ENCODE measurements around the gene TRAF3.
"Not testable (repeated sequence)": the region's sequence is repeated elsewhere in the genome, so short reads cannot be mapped to it uniquely, and the experiment has no call there.

Gene TRAF3

GRCh38 chr14:102870994-102871831 lies 94.0 kb downstream of the TRAF3 start:
- no peak for TF ChIP-seq Cebpa-rat (IDR thresholded peaks at IDR 0.05)
- no peak overlapping the region for H3K9ac ChIP-seq
- no peaks in the 10 kb centered on the region for H3K27me3 ChIP-seq
- H3K27ac ChIP-seq: no peak overlapping the region
- H3K36me3 ChIP-seq: peaks cover 62 to 74% (median 69%) of the 10 kb centered on the region in 11 experiments
- peaks cover 0 to 30% (median 5%) of the 10 kb centered on the region in 10 experiments; a peak in 9 of 20 replicates for H3K4me1 ChIP-seq
- H4K20me1 ChIP-seq: peaks cover 7 to 80% (median 44%) of the 10 kb centered on the region in 11 experiments; a peak in 17 of 22 replicates
- H3K4me3 ChIP-seq: no peak overlapping the region
- no peak overlapping the region for H3K4me2 ChIP-seq
- no peaks in the 10 kb centered on the region for H3K9me3 ChIP-seq (replicated peaks in 1 of 11)

- Histone ChIP-seq H3K27ac (no peak overlapping the region), H3K36me3 (peaks cover 70 to 82% (median 73%) of the 10 kb centered on the region in 11 experiments), H3K4me2 (no peak overlapping the region), H3K27me3 (no peaks in the 10 kb centered on the region), H3K9me3 (replicated peaks in 1 of 11) (no peaks in the 10 kb centered on the region), H3K9ac (no peak overlapping the region), H3K4me1 (peaks cover 0 to 30% (median 5%) of the 10 kb centered on the region in 10 experiments; a peak in 9 of 20 replicates), H4K20me1 (peaks cover 7 to 74% (median 39%) of the 10 kb centered on the region in 11 experiments; a peak in 17 of 22 replicates), H3K4me3 (no peak overlapping the region)
- TF ChIP-seq Cebpa-rat (IDR thresholded peaks at IDR 0.05): no peak
Observed at GRCh38 chr14:102872020-102872419, 94.8 kb downstream of the TRAF3 start.

- H3K27ac ChIP-seq: no peak overlapping the region
- peaks cover 0 to 22% (median 5%) of the 10 kb centered on the region in 10 experiments; a peak in 9 of 20 replicates for H3K4me1 ChIP-seq
- H3K4me2 ChIP-seq: no peak overlapping the region
- peaks cover 3 to 69% (median 28%) of the 10 kb centered on the region in 11 experiments; a peak in 17 of 22 replicates for H4K20me1 ChIP-seq
- H3K27me3 ChIP-seq: no peaks in the 10 kb centered on the region
- TF ChIP-seq Cebpa-rat (IDR thresholded peaks at IDR 0.05): no peak
- H3K36me3 ChIP-seq: peaks cover 78 to 89% (median 84%) of the 10 kb centered on the region in 11 experiments
- no peak overlapping the region for H3K4me3 ChIP-seq
- H3K9me3 ChIP-seq (replicated peaks in 1 of 11): no peaks in the 10 kb centered on the region
- no peak overlapping the region for H3K9ac ChIP-seq
Observed at GRCh38 chr14:102873131-102873530, 95.9 kb downstream of the TRAF3 start.

GRCh38 chr14:102873546-102874061 lies 96.4 kb downstream of the TRAF3 start:
- H3K9ac ChIP-seq: no peak overlapping the region
- H3K4me2 ChIP-seq: no peak overlapping the region
- peaks cover 0 to 65% (median 24%) of the 10 kb centered on the region in 11 experiments; a peak in 16 of 22 replicates for H4K20me1 ChIP-seq
- peaks cover 0 to 18% (median 5%) of the 10 kb centered on the region in 10 experiments; a peak in 9 of 20 replicates for H3K4me1 ChIP-seq
- H3K27me3 ChIP-seq: no peaks in the 10 kb centered on the region
- TF ChIP-seq Cebpa-rat (IDR thresholded peaks at IDR 0.05): no peak
- H3K4me3 ChIP-seq: no peak overlapping the region
- H3K36me3 ChIP-seq: peaks cover 83 to 93% (median 88%) of the 10 kb centered on the region in 11 experiments
- H3K27ac ChIP-seq: no peak overlapping the region
- no peaks in the 10 kb centered on the region for H3K9me3 ChIP-seq (replicated peaks in 1 of 11)

GRCh38 chr14:102875652-102876051 lies 98.4 kb downstream of the TRAF3 start:
- H3K27ac ChIP-seq: no peak overlapping the region
- H4K20me1 ChIP-seq: peaks cover 0 to 49% (median 9%) of the 10 kb centered on the region in 11 experiments; a peak in 9 of 22 replicates
- no peak overlapping the region for H3K4me3 ChIP-seq
- H3K9me3 ChIP-seq (replicated peaks in 1 of 11): no peaks in the 10 kb centered on the region
- no peak overlapping the region for H3K9ac ChIP-seq
- TF ChIP-seq Cebpa-rat (IDR thresholded peaks at IDR 0.05): no peak
- no peaks in the 10 kb centered on the region for H3K27me3 ChIP-seq
- H3K4me2 ChIP-seq: no peak overlapping the region
- peaks cover 92 to 100% (median 98%) of the 10 kb centered on the region in 11 experiments for H3K36me3 ChIP-seq
- H3K4me1 ChIP-seq: no peaks in the 10 kb centered on the region

- peaks cover 84 to 100% (median 92%) of the 10 kb centered on the region in 11 experiments for H3K36me3 ChIP-seq
- H4K20me1 ChIP-seq: peaks cover 0 to 37% (median 0%) of the 10 kb centered on the region in 11 experiments; a peak in 5 of 22 replicates
- not testable (repeated sequence) for H3K27ac ChIP-seq; H3K9me3 ChIP-seq (replicated peaks in 1 of 11); H3K9ac ChIP-seq; H3K27me3 ChIP-seq; H3K4me2 ChIP-seq; H3K4me1 ChIP-seq; H3K4me3 ChIP-seq
Observed at GRCh38 chr14:102877511-102877910, 100.3 kb downstream of the TRAF3 start.

GRCh38 chr14:102878174-102878969 lies 101.1 kb downstream of the TRAF3 start:
- Histone ChIP-seq H3K9ac (no peak overlapping the region), H3K4me3 (no peak overlapping the region), H3K4me1 (no peaks in the 10 kb centered on the region), H3K27ac (no peak overlapping the region), H4K20me1 (peaks cover 0 to 32% (median 0%) of the 10 kb centered on the region in 11 experiments; a peak in 5 of 22 replicates), H3K4me2 (no peak overlapping the region), H3K27me3 (no peaks in the 10 kb centered on the region), H3K9me3 (replicated peaks in 1 of 11) (no peaks in the 10 kb centered on the region), H3K36me3 (peaks cover 82 to 100% (median 90%) of the 10 kb centered on the region in 11 experiments)
- no peak for TF ChIP-seq Cebpa-rat (IDR thresholded peaks at IDR 0.05)

GRCh38 chr14:102878970-102879460 lies 101.8 kb downstream of the TRAF3 start:
- Histone ChIP-seq H3K27ac (no peak overlapping the region), H4K20me1 (peaks cover 0 to 26% (median 0%) of the 10 kb centered on the region in 11 experiments; a peak in 5 of 22 replicates), H3K36me3 (peaks cover 82 to 100% (median 90%) of the 10 kb centered on the region in 11 experiments), H3K27me3 (no peaks in the 10 kb centered on the region), H3K4me2 (no peak overlapping the region), H3K4me3 (no peak overlapping the region), H3K9ac (no peak overlapping the region), H3K9me3 (replicated peaks in 1 of 11) (no peaks in the 10 kb centered on the region), H3K4me1 (no peaks in the 10 kb centered on the region)
- no peak for TF ChIP-seq Cebpa-rat (IDR thresholded peaks at IDR 0.05)
